Smooth muscle cell (in vitro differentiated cells): ENCODE measurements around the gene ITPR2. TPM values are rescaled to one million over a fixed set of nuclear protein-coding genes. Genes with fewer than 3 reads are reported as not detected.
A peak's percentile ranks its signal among the peaks of the same experiment; 100 is the strongest.

Experiments
- DNase-seq: peaks from one replicate; lab custom pipeline; 2025; ENCODE audit not compliant: unreplicated experiment; lab: John Stamatoyannopoulos, UW
- H2AFZ ChIP-seq: fragments of 200-600 bp; sonication (generic); 2 replicates; pipeline ENCODE4 v1.6.0; 2016; ENCODE audit warnings: antibody characterized with exemption, low read depth, mild to moderate bottlenecking
- H3F3A ChIP-seq: fragments of 200-600 bp; sonication (generic); 2 replicates; pipeline ENCODE4 v1.6.0; 2017; ENCODE audit warnings: antibody characterized with exemption, low read depth
- H3K27ac ChIP-seq: fragments of 200-600 bp; sonication (generic); 2 replicates; pipeline ENCODE4 v1.5.1; 2016; ENCODE audit warnings: low read depth, mild to moderate bottlenecking
- H3K27me3 ChIP-seq: fragments of 200-600 bp; sonication (generic); 2 replicates; pipeline ENCODE4 v1.6.1; 2016; ENCODE audit warnings: low read depth, mild to moderate bottlenecking
- H3K36me3 ChIP-seq: fragments of 200-600 bp; sonication (generic); 2 replicates; pipeline ENCODE4 v1.5.1; 2016; ENCODE audit warnings: low read depth
- H3K4me1 ChIP-seq: fragments of 200-600 bp; sonication (generic); 2 replicates; pipeline ENCODE4 v1.5.1; 2016; ENCODE audit warnings: low read depth
- H3K4me2 ChIP-seq: fragments of 200-600 bp; sonication (generic); 2 replicates; pipeline ENCODE4 v1.6.0; 2016; ENCODE audit warnings: mild to moderate bottlenecking
- H3K4me3 ChIP-seq: fragments of 200-600 bp; sonication (generic); 2 replicates; pipeline ENCODE4 v1.5.1; 2016; ENCODE audit warnings: mild to moderate bottlenecking
- H3K79me2 ChIP-seq: fragments of 200-600 bp; sonication (generic); 2 replicates; pipeline ENCODE4 v1.6.0; 2016; ENCODE audit warnings: low read depth, mild to moderate bottlenecking
- H3K9ac ChIP-seq: fragments of 200-600 bp; sonication (generic); 2 replicates; pipeline ENCODE4 v1.6.0; 2016; ENCODE audit warnings: low read depth
- H3K9me3 ChIP-seq: fragments of 200-600 bp; sonication (generic); replicated peaks from 2 replicates; pipeline ENCODE4 v1.5.1; 2016; ENCODE audit warnings: low read depth
- H4K20me1 ChIP-seq: fragments of 200-600 bp; sonication (generic); 2 replicates; pipeline ENCODE4 v1.6.0; 2016; ENCODE audit warnings: low read depth
- WGBS: methylation state at CpG from one replicate; pipeline ENCODE4 v1.1.7; 2016; ENCODE audit warnings: low lambda C conversion rate; 5-methylcytosine and 5-hydroxymethylcytosine counted together
- polyA plus RNA-seq: library from polyadenylated mRNA; unstranded; fragments of >200 nt; fragmentation: Nextera tagmentation; extraction: Ambion mirVana; gene quantifications from 2 replicates; pipeline ENCODE4 v1.2.1, GENCODE V29; 2016
- total RNA-seq: library from RNA; depleted of rRNA; stranded (reverse); fragments of >200 nt; gene quantifications from 2 replicates; pipeline ENCODE4 v1.2.3, GENCODE V29; 2014
- TF ChIP-seq, protein P1 (sequence below): fragments of 200-600 bp; sonication (generic); IDR thresholded peaks from 2 replicates; pipeline ENCODE4 v1.5.1; 2017; ENCODE audit warnings: borderline replicate concordance, mild to moderate bottlenecking, antibody characterized with exemption; ENCODE audit not compliant: insufficient read depth, poor library complexity, severe bottlenecking

Gene ITPR2
- total and polyA plus RNA-seq, 2 experiments from 2014 or later: 6.8 to 17.4 TPM

DNA sequence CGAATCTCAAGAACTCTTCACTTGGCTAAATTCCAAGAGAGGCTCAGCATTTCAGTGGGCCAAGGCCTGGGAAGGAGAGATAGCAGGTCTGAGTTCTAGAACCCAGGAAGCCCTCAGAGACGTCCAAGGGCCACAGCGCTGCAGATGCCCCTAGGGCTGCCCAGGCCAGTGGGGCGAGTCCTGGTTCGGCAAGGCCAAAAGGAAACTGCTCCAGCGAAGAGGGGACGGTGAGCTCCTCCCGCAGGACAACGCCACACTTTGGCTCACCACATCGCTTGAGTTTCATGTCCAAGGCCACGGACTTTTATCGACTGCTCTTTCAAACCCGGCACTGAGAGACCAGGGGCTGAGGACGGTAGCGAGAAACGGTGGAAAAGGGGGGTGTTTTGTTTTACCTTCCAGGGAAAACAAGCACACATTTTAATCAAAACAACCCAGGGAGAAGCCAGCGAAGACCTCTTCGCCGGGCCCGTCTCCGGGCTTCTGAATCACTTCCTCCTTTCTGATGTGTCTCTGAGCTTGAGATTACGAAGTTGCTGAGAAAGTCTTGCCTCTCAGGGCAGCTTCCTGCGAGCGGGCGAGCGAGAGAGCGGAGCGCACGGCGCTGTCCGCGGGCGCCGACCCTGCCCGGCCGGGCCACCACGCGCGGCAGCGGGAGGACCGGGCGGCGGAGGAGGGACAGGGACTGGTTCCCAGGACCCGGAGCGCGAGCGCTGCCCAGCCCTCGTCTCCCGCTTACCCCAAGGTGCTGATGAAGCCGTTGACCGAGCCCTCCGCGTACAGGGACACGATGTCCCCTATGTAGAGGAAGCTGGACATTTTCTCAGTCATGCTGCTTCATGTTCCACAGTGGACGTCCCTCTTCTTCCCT, 808 bp downstream of the ITPR2 start:
- Histone ChIP-seq H3K79me2 (peaks cover 41% of the 10 kb centered on the region), H3K4me1 (peaks cover 3% of the 10 kb centered on the region), H3F3A (no peaks in the 10 kb centered on the region), H3K9me3 (no peaks in the 10 kb centered on the region), H3K27me3 (no peaks in the 10 kb centered on the region), H4K20me1 (peaks cover 12% of the 10 kb centered on the region), H3K4me3 (peak overlapping the region; percentile 82), H3K4me2 (peak overlapping the region; percentile 97), H3K27ac (peak overlapping the region; percentile 86), H3K36me3 (no peaks in the 10 kb centered on the region), H3K9ac (peak overlapping the region; percentile 89), H2AFZ (peak overlapping the region; percentile 94)
- TF ChIP-seq, protein P1, sequence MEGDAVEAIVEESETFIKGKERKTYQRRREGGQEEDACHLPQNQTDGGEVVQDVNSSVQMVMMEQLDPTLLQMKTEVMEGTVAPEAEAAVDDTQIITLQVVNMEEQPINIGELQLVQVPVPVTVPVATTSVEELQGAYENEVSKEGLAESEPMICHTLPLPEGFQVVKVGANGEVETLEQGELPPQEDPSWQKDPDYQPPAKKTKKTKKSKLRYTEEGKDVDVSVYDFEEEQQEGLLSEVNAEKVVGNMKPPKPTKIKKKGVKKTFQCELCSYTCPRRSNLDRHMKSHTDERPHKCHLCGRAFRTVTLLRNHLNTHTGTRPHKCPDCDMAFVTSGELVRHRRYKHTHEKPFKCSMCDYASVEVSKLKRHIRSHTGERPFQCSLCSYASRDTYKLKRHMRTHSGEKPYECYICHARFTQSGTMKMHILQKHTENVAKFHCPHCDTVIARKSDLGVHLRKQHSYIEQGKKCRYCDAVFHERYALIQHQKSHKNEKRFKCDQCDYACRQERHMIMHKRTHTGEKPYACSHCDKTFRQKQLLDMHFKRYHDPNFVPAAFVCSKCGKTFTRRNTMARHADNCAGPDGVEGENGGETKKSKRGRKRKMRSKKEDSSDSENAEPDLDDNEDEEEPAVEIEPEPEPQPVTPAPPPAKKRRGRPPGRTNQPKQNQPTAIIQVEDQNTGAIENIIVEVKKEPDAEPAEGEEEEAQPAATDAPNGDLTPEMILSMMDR: no peak
- DNase-seq: peak; percentile 55
- under 1% methylated on average over 44 of the region's 55 CpGs for WGBS

DNA sequence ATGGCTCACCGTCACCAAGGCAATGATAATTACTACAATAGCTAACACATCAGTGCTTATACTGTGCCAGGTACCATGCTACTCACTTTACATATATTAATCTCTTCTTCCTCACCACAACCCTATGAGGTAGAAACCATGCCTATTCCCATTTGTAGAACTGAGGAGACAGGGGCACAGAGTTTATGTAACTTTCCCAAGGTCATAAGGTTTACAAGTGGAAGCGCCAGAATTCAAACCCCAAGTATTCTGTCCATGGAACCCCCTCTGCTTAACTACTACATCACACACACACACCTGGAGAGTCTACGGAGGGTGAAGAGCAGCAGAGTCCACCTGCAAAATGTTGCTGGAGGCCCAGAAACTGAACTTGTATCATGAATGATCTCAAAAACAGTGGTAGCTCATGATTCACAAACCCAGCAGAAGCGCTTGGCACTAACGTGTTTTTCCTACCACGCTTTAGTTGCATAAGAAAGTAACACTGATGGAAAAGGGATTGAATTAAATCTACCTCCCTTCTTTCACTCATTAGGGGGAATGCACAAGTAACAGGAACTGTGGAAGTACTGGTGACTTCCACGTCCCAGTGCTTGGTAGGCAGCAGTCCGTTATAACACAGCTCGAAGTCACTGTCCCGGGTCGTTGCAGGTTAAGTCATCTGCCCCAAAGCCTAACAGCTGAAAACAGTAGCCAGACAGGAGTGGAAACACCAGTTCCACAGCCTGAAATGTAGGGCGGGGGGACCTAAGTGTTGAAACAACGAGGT, 2.0 kb downstream of the ITPR2 start:
- Histone ChIP-seq H3F3A (no peaks in the 10 kb centered on the region), H3K9me3 (no peaks in the 10 kb centered on the region), H3K27ac (no peak overlapping the region), H3K79me2 (peaks cover 41% of the 10 kb centered on the region), H4K20me1 (peaks cover 12% of the 10 kb centered on the region), H3K27me3 (no peaks in the 10 kb centered on the region), H3K4me2 (peak overlapping the region; percentile 97), H3K9ac (no peak overlapping the region), H3K4me1 (peaks cover 3% of the 10 kb centered on the region), H2AFZ (no peak overlapping the region), H3K36me3 (no peaks in the 10 kb centered on the region), H3K4me3 (peak overlapping the region; percentile 82)
- WGBS: 55% methylated on average over 13 of the region's 13 CpGs
- TF ChIP-seq, protein P1: no peak
- DNase-seq: no peak

DNA sequence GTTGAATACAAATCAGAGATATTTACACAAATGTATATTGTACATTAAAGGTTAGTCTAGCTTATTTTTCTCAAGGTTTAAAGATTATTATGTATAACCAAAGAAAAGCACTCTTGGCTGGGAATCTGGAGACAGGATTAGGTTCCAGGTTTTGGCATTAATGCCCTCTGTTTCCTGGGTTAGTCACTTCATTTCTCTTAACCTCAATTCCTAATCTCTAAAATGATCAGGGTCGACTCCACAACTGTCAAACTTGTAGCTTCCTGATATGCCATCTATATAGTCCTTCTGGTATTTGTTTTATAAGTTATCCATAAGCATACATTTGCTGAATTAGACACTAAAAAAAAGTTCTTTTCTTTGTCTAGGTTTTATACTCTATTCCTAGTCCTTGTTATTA, 2.6 kb downstream of the ITPR2 start:
- peak overlapping the region; percentile 82 for H3K4me3 ChIP-seq
- no peaks in the 10 kb centered on the region for H3K9me3 ChIP-seq
- no peaks in the 10 kb centered on the region for H3K27me3 ChIP-seq
- no peak overlapping the region for H3K9ac ChIP-seq
- H4K20me1 ChIP-seq: peaks cover 12% of the 10 kb centered on the region
- no peak overlapping the region for H3K27ac ChIP-seq
- peak overlapping the region; percentile 97 for H3K4me2 ChIP-seq
- H3K36me3 ChIP-seq: no peaks in the 10 kb centered on the region
- no peak overlapping the region for H2AFZ ChIP-seq
- no peaks in the 10 kb centered on the region for H3F3A ChIP-seq
- TF ChIP-seq, protein P1: no peak
- H3K79me2 ChIP-seq: peaks cover 46% of the 10 kb centered on the region
- H3K4me1 ChIP-seq: peaks cover 3% of the 10 kb centered on the region
- 57% methylated on average over 1 of the region's 1 CpG for WGBS
- no peak for DNase-seq
